ENCODE results near the gene SCYL3. TPM values are rescaled to one million over a fixed set of nuclear protein-coding genes. Genes with fewer than 3 reads are reported as not detected.

The SCYL3 gene
- total and polyA plus RNA-seq, 10 donors = 4.4 to 16.0 (median 13.3) TPM

GRCh38 chr1:169906938-169907337, 13.2 kb upstream of the SCYL3 start:
- H3K4me1 ChIP-seq = peaks cover 0 to 16% (median 0%) of the 10 kb centered on the region in 6 donors
- H3K27me3 ChIP-seq (replicated peaks in 1 of 7) = peaks cover 0 to 9% (median 0%) of the 10 kb centered on the region in 7 donors
- no peak overlapping the region for H3K4me3 ChIP-seq
- peaks cover 0 to 4% (median 0%) of the 10 kb centered on the region in 8 donors for H3K9me3 ChIP-seq
- no peak for DNase-seq
- intact Hi-C loops (cut with DNase I; ENCODE audit: low total_unique reads) = no loop called here
- TF ChIP-seq CTCF (IDR thresholded peaks at IDR 0.05 in 8 of 11, conservative IDR thresholded peaks at IDR 0.05 in 3 of 11) = no peak
- H3K27ac ChIP-seq = no peak overlapping the region
- no peaks in the 10 kb centered on the region for H3K36me3 ChIP-seq

GRCh38 chr1:169904834-169905233, 11.1 kb upstream of the SCYL3 start:
- Histone ChIP-seq H3K4me1 (peaks cover 0 to 17% (median 0%) of the 10 kb centered on the region in 6 donors), H3K27me3 (replicated peaks in 1 of 7) (peaks cover 0 to 12% (median 0%) of the 10 kb centered on the region in 7 donors), H3K36me3 (no peaks in the 10 kb centered on the region), H3K27ac (no peak overlapping the region), H3K9me3 (no peaks in the 10 kb centered on the region), H3K4me3 (no peak overlapping the region)
- intact Hi-C loops (cut with DNase I; ENCODE audit: low total_unique reads) = no loop called here
- no peak for TF ChIP-seq CTCF (IDR thresholded peaks at IDR 0.05 in 8 of 11, conservative IDR thresholded peaks at IDR 0.05 in 3 of 11)
- no peak for TF ChIP-seq POLR2AphosphoS5 (IDR thresholded peaks at IDR 0.05)
- TF ChIP-seq POLR2A (IDR thresholded peaks at IDR 0.05) = no peak
- 84 to 97% (median 90%) methylated on average over 1 of the region's 1 CpG for WGBS, 5 donors
- DNase-seq = no peak

GRCh38 chr1:169902751-169903150, 9.1 kb upstream of the SCYL3 start:
- 22 to 39% (median 32%) methylated on average over 5 of the region's 5 CpGs for WGBS, 5 donors
- Histone ChIP-seq H3K9me3 (no peaks in the 10 kb centered on the region), H3K4me1 (peaks cover 0 to 17% (median 0%) of the 10 kb centered on the region in 6 donors), H3K36me3 (no peaks in the 10 kb centered on the region), H3K27me3 (replicated peaks in 1 of 7) (peaks cover 0 to 12% (median 0%) of the 10 kb centered on the region in 7 donors), H3K27ac (no peak overlapping the region), H3K4me3 (no peak overlapping the region)
- no peak for DNase-seq
- intact Hi-C loops (cut with DNase I; ENCODE audit: low total_unique reads) = no loop called here
- TF ChIP-seq POLR2AphosphoS5 (IDR thresholded peaks at IDR 0.05) (no peak), POLR2A (IDR thresholded peaks at IDR 0.05) (no peak), CTCF (IDR thresholded peaks at IDR 0.05 in 8 of 11, conservative IDR thresholded peaks at IDR 0.05 in 3 of 11) (no peak)

- TF ChIP-seq POLR2AphosphoS5 (IDR thresholded peaks at IDR 0.05) (no peak), POLR2A (IDR thresholded peaks at IDR 0.05) (no peak), CTCF (IDR thresholded peaks at IDR 0.05 in 8 of 11, conservative IDR thresholded peaks at IDR 0.05 in 3 of 11) (no peak)
- H3K27ac ChIP-seq = no peak overlapping the region
- H3K27me3 ChIP-seq (replicated peaks in 1 of 7) = peaks cover 0 to 21% (median 0%) of the 10 kb centered on the region in 7 donors
- H3K9me3 ChIP-seq = no peaks in the 10 kb centered on the region
- intact Hi-C loops (cut with DNase I; ENCODE audit: low total_unique reads) = no loop called here
- peaks cover 0 to 17% (median 0%) of the 10 kb centered on the region in 6 donors for H3K4me1 ChIP-seq
- no peak for DNase-seq
- H3K4me3 ChIP-seq = no peak overlapping the region
- H3K36me3 ChIP-seq = no peaks in the 10 kb centered on the region
These were observed 7.4 kb upstream of the SCYL3 start for GRCh38 chr1:169901115-169901514.
